ENCODE measurements around the gene CYTH1. TPM values are rescaled to one million over a fixed set of nuclear protein-coding genes. Genes with fewer than 3 reads are reported as not detected.

Gene CYTH1
- total RNA-seq, 1 experiment from 2014 or later = 9.7 TPM

DNA sequence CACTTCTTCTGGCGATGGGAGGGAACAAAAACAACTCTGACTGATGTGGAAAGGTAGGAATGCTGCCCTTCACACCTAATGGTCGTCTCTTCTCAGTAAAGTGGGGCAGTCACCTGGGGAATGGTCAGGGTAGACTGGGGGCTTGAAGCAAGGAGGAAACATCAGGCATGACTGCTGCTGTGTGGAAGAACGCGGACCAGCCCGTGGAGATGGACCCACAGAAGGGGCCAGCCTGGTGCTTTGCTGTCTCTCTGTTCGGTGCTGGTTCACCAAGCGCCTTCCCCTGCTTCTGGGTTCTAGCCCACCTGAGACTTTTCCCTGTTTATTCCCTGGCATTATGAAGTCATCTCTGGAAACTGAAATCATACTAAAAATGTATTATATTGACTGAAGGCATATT lies 108.7 kb downstream of the CYTH1 start:
- Histone ChIP-seq H2BK5ac (ENCODE audit: insufficient read length, low read length) (no peak overlapping the region), H2AK5ac (ENCODE audit: insufficient read length, low read length) (no peak overlapping the region), H2AFZ (ENCODE audit: low read length) (no peak overlapping the region), H4K5ac (ENCODE audit: insufficient read length, low read depth, low read length) (no peak overlapping the region), H3K27ac (ENCODE audit: insufficient read length, low read depth, low read length) (no peak overlapping the region), H3T11ph (ENCODE audit: low read length) (no peak overlapping the region), H4K20me1 (ENCODE audit: control insufficient read depth, insufficient read depth, insufficient read length) (peaks cover 2% of the 10 kb centered on the region), H2BK15ac (ENCODE audit: low read depth, low read length) (no peak overlapping the region), H3K23ac (ENCODE audit: insufficient read length, low read depth, low read length) (no peak overlapping the region), H4K91ac (ENCODE audit: insufficient read length, low read depth, low read length) (no peak overlapping the region), H3K27me3 (ENCODE audit: insufficient read depth, low read length) (no peaks in the 10 kb centered on the region), H3K56ac (ENCODE audit: insufficient read length, low read depth, low read length) (no peak overlapping the region), H4K8ac (replicated peaks; ENCODE audit: insufficient read length, low read depth, low read length) (no peak overlapping the region), H3K79me2 (ENCODE audit: insufficient read depth, low read length) (no peaks in the 10 kb centered on the region), H3K14ac (ENCODE audit: insufficient read depth, low read length) (no peak overlapping the region), H3K23me2 (ENCODE audit: insufficient read length, low read depth, low read length, poor library complexity, severe bottlenecking) (no peaks in the 10 kb centered on the region), H3K18ac (ENCODE audit: insufficient read length, low read depth, low read length) (no peak overlapping the region), H3K4me1 (ENCODE audit: insufficient read depth, low read length) (no peaks in the 10 kb centered on the region), H2BK120ac (ENCODE audit: low read depth, low read length, poor library complexity, severe bottlenecking) (no peak overlapping the region), H3K79me1 (ENCODE audit: insufficient read depth, low read depth, low read length, poor library complexity, severe bottlenecking) (no peaks in the 10 kb centered on the region), H2BK12ac (ENCODE audit: insufficient read length, low read depth, low read length) (no peak overlapping the region), H3K9me3 (ENCODE audit: control insufficient read depth, low read depth, low read length) (no peaks in the 10 kb centered on the region), H3K4ac (ENCODE audit: low read depth, low read length) (no peak overlapping the region), H3K4me2 (ENCODE audit: insufficient read depth, insufficient read length, low read length) (no peak overlapping the region), H3K9ac (ENCODE audit: extremely low read depth, insufficient read length, low read length) (no peak overlapping the region), H2BK20ac (ENCODE audit: low read depth, low read length, poor library complexity, severe bottlenecking) (no peak overlapping the region)
- TF ChIP-seq, protein P1, sequence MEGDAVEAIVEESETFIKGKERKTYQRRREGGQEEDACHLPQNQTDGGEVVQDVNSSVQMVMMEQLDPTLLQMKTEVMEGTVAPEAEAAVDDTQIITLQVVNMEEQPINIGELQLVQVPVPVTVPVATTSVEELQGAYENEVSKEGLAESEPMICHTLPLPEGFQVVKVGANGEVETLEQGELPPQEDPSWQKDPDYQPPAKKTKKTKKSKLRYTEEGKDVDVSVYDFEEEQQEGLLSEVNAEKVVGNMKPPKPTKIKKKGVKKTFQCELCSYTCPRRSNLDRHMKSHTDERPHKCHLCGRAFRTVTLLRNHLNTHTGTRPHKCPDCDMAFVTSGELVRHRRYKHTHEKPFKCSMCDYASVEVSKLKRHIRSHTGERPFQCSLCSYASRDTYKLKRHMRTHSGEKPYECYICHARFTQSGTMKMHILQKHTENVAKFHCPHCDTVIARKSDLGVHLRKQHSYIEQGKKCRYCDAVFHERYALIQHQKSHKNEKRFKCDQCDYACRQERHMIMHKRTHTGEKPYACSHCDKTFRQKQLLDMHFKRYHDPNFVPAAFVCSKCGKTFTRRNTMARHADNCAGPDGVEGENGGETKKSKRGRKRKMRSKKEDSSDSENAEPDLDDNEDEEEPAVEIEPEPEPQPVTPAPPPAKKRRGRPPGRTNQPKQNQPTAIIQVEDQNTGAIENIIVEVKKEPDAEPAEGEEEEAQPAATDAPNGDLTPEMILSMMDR (conservative IDR thresholded peaks at IDR 0.05) = no peak
- Mint-ChIP-seq H3K9me3 (peaks cover 0 to 3% of the 10 kb centered on the region in 2 experiments; a peak in 1 of 5 replicates), H3K27ac (no peak overlapping the region), H3K4me3 (no peak overlapping the region), H3K4me1 (peaks cover 12% of the 10 kb centered on the region in 2 experiments), H3K27me3 (ENCODE audit: low read depth) (no peaks in the 10 kb centered on the region; the same call in 1 of the 2 replicates), H3K36me3 (ENCODE audit: insufficient read depth in 1 of 3, low read depth in 3 of 3) (no peaks in the 10 kb centered on the region; a peak in 2 of 7 replicates)
- no CpG with 5 or more reads among the region's 7 CpGs for WGBS (ENCODE audit: extremely low coverage, insufficient read length, low lambda C conversion rate)
- no peak for DNase-seq
